ENCODE measurements around the gene EPHA6. TPM values are rescaled to one million over a fixed set of nuclear protein-coding genes. Genes with fewer than 3 reads are reported as not detected.

The EPHA6 gene
- total and polyA plus RNA-seq, 9 of the 15 experiments (the other 6 are each of a cell fraction or from before 2014, with no cell fraction given): not detected

GRCh38 chr3:97764407-97765238 lies 950.2 kb downstream of the EPHA6 start, which contains the start of gene ARL6 (continued):
- TF ChIP-seq AFF1 (IDR thresholded peaks at IDR 0.05; ENCODE audit: low read depth in 1 of 2, partially characterized antibody in 2 of 2) (peak in 1 of 2 experiments; percentile 95), SIX5 (IDR thresholded peaks at IDR 0.05; ENCODE audit: borderline replicate concordance in 1 of 2, insufficient read depth in 1 of 2, low read depth in 1 of 2, low read length in 2 of 2) (peak; percentile 44 to 50; a peak in 2 of 4 replicates), ZBTB11 (CRISPR knock-in tag; IDR thresholded peaks at IDR 0.05) (peak in 2 of 3 experiments; percentile 44 to 60; a peak in 2 of 6 replicates), ZBTB49 (CRISPR knock-in tag; IDR thresholded peaks at IDR 0.05; ENCODE audit: borderline replicate concordance) (no peak), RBBP5 (IDR thresholded peaks at IDR 0.05; ENCODE audit: borderline replicate concordance, insufficient read depth, low read length, poor library complexity, severe bottlenecking) (peak; percentile 66), PHB (CRISPR knock-in tag; IDR thresholded peaks at IDR 0.05) (no peak), CTBP1 (IDR thresholded peaks at IDR 0.05; ENCODE audit: borderline replicate concordance) (peak; percentile 48; the same call in 1 of the 2 replicates), NRF1 (conservative IDR thresholded peaks at IDR 0.05 in 1 of 2, IDR thresholded peaks at IDR 0.05 in 1 of 2) (peak; percentile 83 to 87), GABPA (tag; conservative IDR thresholded peaks at IDR 0.05; ENCODE audit: low read depth) (peak; percentile 86), CREB3L1 (IDR thresholded peaks at IDR 0.05; ENCODE audit: borderline replicate concordance, low read depth) (peak; percentile 78; the same call in 1 of the 2 replicates), TAL1 (IDR thresholded peaks at IDR 0.05) (no peak), ATF7 (IDR thresholded peaks at IDR 0.05) (0 out of 2 replicates have a peak, but pooled peaks have one; percentile 10), ZNF589 (CRISPR knock-in tag; IDR thresholded peaks at IDR 0.05; ENCODE audit: low read depth) (no peak)

All from K562 (cell line).